Mesothelial cell of epicardium (in vitro differentiated cells): ENCODE data around the gene ADAM11. TPM values are rescaled to one million over a fixed set of nuclear protein-coding genes. Genes with fewer than 3 reads are reported as not detected.
"Not testable (repeated sequence)": the region's sequence is repeated elsewhere in the genome, so short reads cannot be mapped to it uniquely, and the experiment has no call there.

ENCODE experiments used
- DNase-seq, 2 experiments: peaks; one replicate each; pipeline ENCODE4 v3.0.0; 2021; ENCODE audit warnings: low spot score in 2 of 2; ENCODE audit not compliant: unreplicated experiment in 2 of 2
- H3K27ac Mint-ChIP-seq: 2 replicates; pipeline ENCODE4 v1.8.0; 2021; ENCODE audit warnings: mixed read lengths
- H3K27me3 Mint-ChIP-seq: 2 replicates; pipeline ENCODE4 v1.8.0; 2021; ENCODE audit warnings: low read depth, mixed read lengths
- H3K36me3 Mint-ChIP-seq: 2 replicates; pipeline ENCODE4 v1.8.0; 2021; ENCODE audit warnings: mixed read lengths
- H3K4me1 Mint-ChIP-seq: 2 replicates; pipeline ENCODE4 v1.8.0; 2021; ENCODE audit warnings: mixed read lengths
- H3K4me3 Mint-ChIP-seq: 2 replicates; pipeline ENCODE4 v1.8.0; 2021; ENCODE audit warnings: mild to moderate bottlenecking, moderate library complexity, mixed read lengths
- H3K9me3 Mint-ChIP-seq: 2 replicates; pipeline ENCODE4 v1.8.0; 2021; ENCODE audit warnings: mixed read lengths
- total RNA-seq: library from RNA; stranded (reverse); gene quantifications from 3 replicates; pipeline ENCODE4 v1.2.1, GENCODE V29; 2021
- TF ChIP-seq, protein P1 (sequence below): fragments of 200-600 bp; sonication (generic); IDR thresholded peaks from one replicate; pipeline ENCODE4 v1.5.0; 2021; ENCODE audit warnings: antibody characterized with exemption; ENCODE audit not compliant: unreplicated experiment

ADAM11 gene
- total RNA-seq, 1 donor from 2014 or later: 8.5 TPM

DNA sequence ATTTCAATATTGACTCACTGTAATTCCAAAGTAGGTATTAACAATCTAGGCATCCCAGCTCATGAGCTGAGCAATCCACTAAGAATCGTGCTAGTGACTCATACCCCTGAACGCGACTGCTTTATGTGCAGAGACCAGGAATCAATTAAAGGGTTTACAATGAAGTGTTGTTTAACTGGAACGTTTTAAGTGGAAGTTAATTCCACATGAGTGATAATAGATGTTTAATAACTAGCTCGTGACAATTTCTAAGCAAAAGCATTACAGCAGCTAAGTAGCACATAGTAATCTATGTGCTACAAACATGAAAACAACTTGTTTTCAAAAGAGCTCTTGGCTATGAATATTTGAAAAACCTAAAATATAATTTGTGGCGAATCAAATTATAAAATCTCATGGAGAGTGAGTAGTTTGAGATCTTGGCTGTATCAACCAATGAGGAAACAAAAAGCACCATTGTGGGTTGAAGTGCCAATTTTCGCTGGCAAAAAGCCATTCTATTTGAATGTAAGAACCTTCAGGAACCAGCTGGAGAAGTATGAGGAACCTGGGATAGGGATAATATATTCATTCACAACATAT, 61.9 kb downstream of the ADAM11 start:
- TF ChIP-seq, protein P1, sequence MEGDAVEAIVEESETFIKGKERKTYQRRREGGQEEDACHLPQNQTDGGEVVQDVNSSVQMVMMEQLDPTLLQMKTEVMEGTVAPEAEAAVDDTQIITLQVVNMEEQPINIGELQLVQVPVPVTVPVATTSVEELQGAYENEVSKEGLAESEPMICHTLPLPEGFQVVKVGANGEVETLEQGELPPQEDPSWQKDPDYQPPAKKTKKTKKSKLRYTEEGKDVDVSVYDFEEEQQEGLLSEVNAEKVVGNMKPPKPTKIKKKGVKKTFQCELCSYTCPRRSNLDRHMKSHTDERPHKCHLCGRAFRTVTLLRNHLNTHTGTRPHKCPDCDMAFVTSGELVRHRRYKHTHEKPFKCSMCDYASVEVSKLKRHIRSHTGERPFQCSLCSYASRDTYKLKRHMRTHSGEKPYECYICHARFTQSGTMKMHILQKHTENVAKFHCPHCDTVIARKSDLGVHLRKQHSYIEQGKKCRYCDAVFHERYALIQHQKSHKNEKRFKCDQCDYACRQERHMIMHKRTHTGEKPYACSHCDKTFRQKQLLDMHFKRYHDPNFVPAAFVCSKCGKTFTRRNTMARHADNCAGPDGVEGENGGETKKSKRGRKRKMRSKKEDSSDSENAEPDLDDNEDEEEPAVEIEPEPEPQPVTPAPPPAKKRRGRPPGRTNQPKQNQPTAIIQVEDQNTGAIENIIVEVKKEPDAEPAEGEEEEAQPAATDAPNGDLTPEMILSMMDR: no peak
- no peaks in the 10 kb centered on the region for H3K9me3 Mint-ChIP-seq
- peaks cover 1% of the 10 kb centered on the region for H3K4me1 Mint-ChIP-seq
- no peaks in the 10 kb centered on the region for H3K27me3 Mint-ChIP-seq
- peak overlapping the region; percentile 39 for H3K27ac Mint-ChIP-seq
- H3K4me3 Mint-ChIP-seq: no peak overlapping the region
- DNase-seq: no peak
- no peaks in the 10 kb centered on the region for H3K36me3 Mint-ChIP-seq

DNA sequence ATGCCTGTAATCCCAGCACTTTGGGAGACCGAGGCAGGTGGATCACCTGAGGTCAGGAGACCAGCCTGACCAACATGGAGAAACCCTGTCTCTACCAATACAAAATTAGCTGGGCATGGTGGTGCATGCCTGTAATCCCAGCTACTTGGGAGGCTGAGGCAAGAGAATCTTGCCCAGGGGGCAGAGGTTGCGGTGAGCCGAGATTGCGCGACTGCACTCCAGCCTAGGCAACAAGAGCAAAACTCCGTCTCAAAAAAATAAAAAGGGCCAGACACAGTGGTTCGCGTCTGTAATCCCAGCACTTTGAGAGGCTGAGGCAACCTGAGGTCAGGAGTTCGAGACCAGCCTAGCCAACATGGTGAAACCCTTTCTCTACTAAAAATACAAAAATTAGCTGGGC, 66.4 kb downstream of the ADAM11 start:
- not testable (repeated sequence) for H3K9me3 Mint-ChIP-seq, H3K36me3 Mint-ChIP-seq, H3K4me3 Mint-ChIP-seq, DNase-seq, H3K27ac Mint-ChIP-seq, H3K27me3 Mint-ChIP-seq
- H3K4me1 Mint-ChIP-seq: peaks cover 20% of the 10 kb centered on the region

DNA sequence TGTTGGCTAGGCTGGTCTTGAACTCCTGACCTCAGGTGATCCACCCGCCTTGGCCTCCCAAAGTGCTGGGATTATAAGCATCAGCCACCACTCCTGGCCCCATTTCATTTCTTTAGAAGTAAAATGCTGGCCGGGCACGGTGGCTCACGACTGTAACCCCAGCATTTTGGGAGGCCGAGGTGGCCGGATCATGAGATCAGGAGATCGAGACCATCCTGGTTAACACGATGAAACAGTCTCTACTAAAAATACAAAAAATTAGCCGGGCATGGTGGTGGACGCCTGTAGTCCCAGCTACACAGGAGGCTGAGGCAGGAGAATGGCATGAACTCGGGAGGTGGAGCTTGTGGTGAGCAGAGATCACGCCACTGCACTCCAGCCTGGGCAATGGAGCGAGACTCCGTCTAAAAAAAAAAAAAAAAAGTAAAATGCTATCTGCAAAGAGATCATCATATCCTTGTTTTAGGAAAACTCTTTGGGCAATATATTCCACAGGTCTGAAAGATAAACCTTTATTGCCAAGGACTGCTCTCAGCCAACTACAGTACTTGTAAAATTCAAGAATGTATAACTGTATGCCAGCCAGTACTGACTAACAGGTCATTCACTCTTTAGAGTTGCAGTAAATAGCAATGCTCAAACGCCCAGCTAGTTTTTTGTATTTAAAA, 67.5 kb downstream of the ADAM11 start:
- Mint-ChIP-seq H3K4me3 (no peak overlapping the region), H3K27ac (no peak overlapping the region), H3K9me3 (no peaks in the 10 kb centered on the region), H3K27me3 (no peaks in the 10 kb centered on the region), H3K36me3 (no peaks in the 10 kb centered on the region), H3K4me1 (peaks cover 24% of the 10 kb centered on the region)
- TF ChIP-seq, protein P1: no peak
- DNase-seq: no peak

DNA sequence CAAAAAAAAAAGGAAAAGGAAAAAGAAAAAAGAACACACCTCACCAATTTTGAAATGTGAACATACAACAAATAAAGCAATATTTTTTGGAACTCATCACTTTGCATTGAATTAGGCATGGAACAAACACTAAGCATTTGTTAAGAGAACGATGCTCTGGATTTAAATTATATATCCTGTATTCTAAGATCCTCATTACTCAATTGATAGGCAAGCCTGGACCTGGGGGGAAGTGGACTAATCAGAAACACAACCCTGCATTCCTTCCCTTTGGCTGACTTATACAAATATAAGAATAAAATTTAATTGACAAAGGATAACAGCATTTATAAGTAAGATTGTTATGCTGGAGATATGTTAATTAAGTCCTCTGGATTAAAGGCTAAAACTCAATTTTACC, 69.1 kb downstream of the ADAM11 start:
- Mint-ChIP-seq H3K4me1 (peaks cover 30% of the 10 kb centered on the region), H3K27me3 (no peaks in the 10 kb centered on the region), H3K36me3 (no peaks in the 10 kb centered on the region), H3K4me3 (peak overlapping the region; percentile 86), H3K27ac (peak overlapping the region; percentile 50), H3K9me3 (no peaks in the 10 kb centered on the region)
- TF ChIP-seq, protein P1: no peak
- no peak for DNase-seq

DNA sequence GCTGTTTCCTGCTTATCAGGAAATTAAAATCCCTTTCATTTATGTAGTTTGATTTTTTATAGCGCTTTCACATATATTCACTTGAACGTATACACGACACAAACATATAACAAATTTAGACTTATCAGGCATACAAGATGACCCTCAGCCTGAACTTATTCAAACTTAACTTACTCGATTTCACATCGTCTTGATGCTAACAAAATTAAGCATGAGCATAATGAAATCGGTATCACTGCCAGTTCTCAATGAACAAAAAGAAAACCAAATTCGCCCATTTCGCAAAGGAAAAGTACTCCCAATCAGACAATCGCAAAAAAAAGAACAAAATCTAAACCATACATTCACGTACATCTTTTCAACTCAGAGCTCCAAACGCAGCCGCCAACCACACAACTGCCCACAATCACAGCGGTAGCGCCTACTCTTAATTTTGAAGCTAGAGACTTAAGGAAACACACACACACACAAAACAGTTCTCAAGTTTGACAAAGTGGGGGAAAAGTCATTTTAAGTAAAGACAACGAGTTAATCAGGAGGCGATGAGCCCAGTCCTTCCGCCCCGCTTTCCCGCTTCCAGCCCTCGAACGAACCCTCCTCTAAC, 70.2 kb downstream of the ADAM11 start:
- peaks cover 33% of the 10 kb centered on the region for H3K4me1 Mint-ChIP-seq
- peak overlapping the region; percentile 86 for H3K4me3 Mint-ChIP-seq
- H3K27ac Mint-ChIP-seq: peak overlapping the region; percentile 87
- TF ChIP-seq, protein P1: no peak
- H3K36me3 Mint-ChIP-seq: no peaks in the 10 kb centered on the region
- no peak for DNase-seq
- no peaks in the 10 kb centered on the region for H3K27me3 Mint-ChIP-seq
- no peaks in the 10 kb centered on the region for H3K9me3 Mint-ChIP-seq

DNA sequence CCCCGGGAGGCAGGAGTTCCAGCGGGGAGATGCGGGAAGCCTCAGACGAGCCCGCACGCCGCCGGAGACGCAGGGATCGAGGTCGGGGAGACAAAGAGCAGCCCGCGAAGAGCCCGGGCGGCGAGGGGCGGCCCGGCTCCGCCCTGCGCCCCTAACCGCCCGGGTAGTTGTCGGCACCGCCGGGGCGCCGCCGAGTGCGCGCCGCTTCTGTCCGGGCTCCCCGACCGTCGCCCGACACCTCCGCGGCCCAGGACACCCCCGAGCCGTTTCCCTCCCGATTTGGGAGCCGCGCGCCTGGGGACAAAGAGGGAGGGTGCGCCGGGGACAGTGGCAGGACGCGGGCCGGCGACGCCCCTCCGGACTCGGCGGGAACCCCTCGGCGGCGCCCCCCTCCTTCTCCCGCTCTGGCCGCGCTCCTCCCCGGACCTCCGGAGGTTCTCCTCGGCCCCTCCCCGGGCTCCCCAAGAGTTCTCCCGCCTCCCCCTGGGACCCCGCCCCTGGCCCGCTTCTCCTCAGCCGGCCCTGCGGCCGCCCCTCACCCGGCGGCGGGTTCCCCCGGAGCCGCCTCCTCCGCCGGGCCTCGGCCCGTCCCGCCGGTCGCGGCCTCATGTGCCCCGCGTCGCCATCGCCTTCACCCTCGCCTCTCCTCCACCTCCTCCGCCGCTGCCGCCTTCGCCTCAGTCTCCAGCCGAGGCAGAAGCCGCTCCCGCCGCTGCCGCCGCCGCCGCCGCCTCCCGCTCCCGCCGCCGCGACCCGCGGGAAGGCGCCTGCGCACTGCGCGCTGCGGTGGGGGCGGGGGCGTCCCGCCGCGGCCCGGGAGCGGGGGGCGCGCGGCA, 71.0 kb downstream of the ADAM11 start, which contains the start of gene GJC1:
Gene GJC1 (minus strand): TSS at position 765 of the 836 bp plus-strand sequence. CDS start 24,470 bp downstream, outside the sequence.
- Mint-ChIP-seq H3K36me3 (no peaks in the 10 kb centered on the region), H3K27ac (peak within 1 kb of the TSS; percentile 87)
- TF ChIP-seq, protein P1: no peak

More for the DNA sequence above, 71.0 kb downstream of the ADAM11 start, which contains the start of gene GJC1:
- Mint-ChIP-seq H3K4me3 (peak within 1 kb of the TSS; percentile 86), H3K9me3 (no peaks in the 10 kb centered on the region), H3K27me3 (no peaks in the 10 kb centered on the region), H3K4me1 (peaks cover 33% of the 10 kb centered on the region)
- peak; percentile 41 to 71 for DNase-seq
